WTC11 (cell line): ENCODE measurements around the gene NRXN3.

Source experiments
- CREB1 ChIP-seq: sonication (generic); formaldehyde crosslinking; IDR thresholded peaks from 2 replicates; pipeline ENCODE4 v1.8.0; 2023; ENCODE audit warnings: mild to moderate bottlenecking, missing genetic modification reagents
- CREM ChIP-seq: sonication (generic); formaldehyde crosslinking; IDR thresholded peaks from 2 replicates; pipeline ENCODE4 v1.8.1; 2022; ENCODE audit warnings: mild to moderate bottlenecking, missing genetic modification reagents, moderate library complexity
- FOXJ3 ChIP-seq: sonication (generic); formaldehyde crosslinking; IDR thresholded peaks from 2 replicates; pipeline ENCODE4 v1.9.0; 2021; ENCODE audit warnings: missing genetic modification reagents, mild to moderate bottlenecking, borderline replicate concordance
- NFE2L1 ChIP-seq: sonication (generic); formaldehyde crosslinking; IDR thresholded peaks from 2 replicates; pipeline ENCODE4 v1.8.1; 2023; ENCODE audit warnings: missing genetic modification reagents
- NR2C2 ChIP-seq: sonication (generic); formaldehyde crosslinking; IDR thresholded peaks from 2 replicates; pipeline ENCODE4 v1.8.0; 2022; ENCODE audit warnings: mild to moderate bottlenecking, missing genetic modification reagents
- TF ChIP-seq, protein P1 (sequence below): fragments of 250-450 bp; sonication (Bioruptor Pico); IDR thresholded peaks from 2 replicates; pipeline ENCODE4 v1.9.0; 2021; ENCODE audit warnings: mild to moderate bottlenecking
- TF ChIP-seq, protein P2 (sequence below): sonication (generic); formaldehyde crosslinking; IDR thresholded peaks from 2 replicates; pipeline ENCODE4 v1.8.0; 2023; ENCODE audit warnings: missing genetic modification reagents
- TF ChIP-seq, protein P3 (sequence below): fragments of 200-600 bp; IDR thresholded peaks from 2 replicates; pipeline ENCODE4 v1.8.0; 2022; ENCODE audit warnings: antibody characterized with exemption
- TF ChIP-seq, protein P4 (sequence below): sonication (generic); formaldehyde crosslinking; IDR thresholded peaks from 2 replicates; pipeline ENCODE4 v1.8.1; 2023; ENCODE audit warnings: mild to moderate bottlenecking, missing genetic modification reagents, moderate library complexity
- TF ChIP-seq, protein P5 (sequence below): sonication (generic); formaldehyde crosslinking; IDR thresholded peaks from 2 replicates; pipeline ENCODE4 v1.8.1; 2023; ENCODE audit warnings: mild to moderate bottlenecking, missing genetic modification reagents, moderate library complexity
- TF ChIP-seq, protein P6 (sequence below): sonication (generic); formaldehyde crosslinking; IDR thresholded peaks from 2 replicates; pipeline ENCODE4 v1.8.0; 2022; ENCODE audit warnings: mild to moderate bottlenecking, missing genetic modification reagents
- TF ChIP-seq, protein P7 (sequence below): sonication (generic); formaldehyde crosslinking; IDR thresholded peaks from 2 replicates; pipeline ENCODE4 v1.8.1; 2023; ENCODE audit warnings: mild to moderate bottlenecking, missing genetic modification reagents, borderline replicate concordance
- TF ChIP-seq, protein P8 (sequence below): sonication (generic); formaldehyde crosslinking; IDR thresholded peaks from 2 replicates; pipeline ENCODE4 v1.8.0; 2022; ENCODE audit warnings: mild to moderate bottlenecking, missing genetic modification reagents

DNA sequence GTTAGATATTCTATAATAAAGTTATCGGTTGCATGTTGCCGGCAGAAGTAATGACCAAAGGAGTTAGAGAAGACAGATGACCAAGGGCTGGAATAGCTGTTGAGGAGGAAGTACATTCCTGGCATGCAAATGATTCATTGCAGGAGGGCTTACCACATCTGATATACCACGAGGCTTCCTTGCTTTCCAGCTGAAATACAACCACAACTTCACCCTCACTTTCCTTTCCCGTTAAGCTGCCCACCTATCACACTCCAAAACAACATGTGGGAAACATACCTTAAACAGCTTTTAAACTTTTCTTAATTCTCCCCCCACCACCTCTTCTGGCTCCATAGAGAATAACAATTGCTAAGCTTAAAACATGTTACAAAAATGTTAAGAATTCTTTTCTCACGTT, 594.1 kb downstream of the NRXN3 start:
- TF ChIP-seq, protein P1, sequence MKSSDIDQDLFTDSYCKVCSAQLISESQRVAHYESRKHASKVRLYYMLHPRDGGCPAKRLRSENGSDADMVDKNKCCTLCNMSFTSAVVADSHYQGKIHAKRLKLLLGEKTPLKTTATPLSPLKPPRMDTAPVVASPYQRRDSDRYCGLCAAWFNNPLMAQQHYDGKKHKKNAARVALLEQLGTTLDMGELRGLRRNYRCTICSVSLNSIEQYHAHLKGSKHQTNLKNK (CRISPR knock-in tag), result no peak
- TF ChIP-seq, protein P2, sequence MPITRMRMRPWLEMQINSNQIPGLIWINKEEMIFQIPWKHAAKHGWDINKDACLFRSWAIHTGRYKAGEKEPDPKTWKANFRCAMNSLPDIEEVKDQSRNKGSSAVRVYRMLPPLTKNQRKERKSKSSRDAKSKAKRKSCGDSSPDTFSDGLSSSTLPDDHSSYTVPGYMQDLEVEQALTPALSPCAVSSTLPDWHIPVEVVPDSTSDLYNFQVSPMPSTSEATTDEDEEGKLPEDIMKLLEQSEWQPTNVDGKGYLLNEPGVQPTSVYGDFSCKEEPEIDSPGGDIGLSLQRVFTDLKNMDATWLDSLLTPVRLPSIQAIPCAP (CRISPR knock-in tag), result no peak
- TF ChIP-seq NR2C2 (CRISPR knock-in tag) (no peak), FOXJ3 (CRISPR knock-in tag) (no peak), NFE2L1 (CRISPR knock-in tag) (no peak), CREB1 (CRISPR knock-in tag) (no peak), CREM (CRISPR knock-in tag) (no peak)
- TF ChIP-seq, protein P3, sequence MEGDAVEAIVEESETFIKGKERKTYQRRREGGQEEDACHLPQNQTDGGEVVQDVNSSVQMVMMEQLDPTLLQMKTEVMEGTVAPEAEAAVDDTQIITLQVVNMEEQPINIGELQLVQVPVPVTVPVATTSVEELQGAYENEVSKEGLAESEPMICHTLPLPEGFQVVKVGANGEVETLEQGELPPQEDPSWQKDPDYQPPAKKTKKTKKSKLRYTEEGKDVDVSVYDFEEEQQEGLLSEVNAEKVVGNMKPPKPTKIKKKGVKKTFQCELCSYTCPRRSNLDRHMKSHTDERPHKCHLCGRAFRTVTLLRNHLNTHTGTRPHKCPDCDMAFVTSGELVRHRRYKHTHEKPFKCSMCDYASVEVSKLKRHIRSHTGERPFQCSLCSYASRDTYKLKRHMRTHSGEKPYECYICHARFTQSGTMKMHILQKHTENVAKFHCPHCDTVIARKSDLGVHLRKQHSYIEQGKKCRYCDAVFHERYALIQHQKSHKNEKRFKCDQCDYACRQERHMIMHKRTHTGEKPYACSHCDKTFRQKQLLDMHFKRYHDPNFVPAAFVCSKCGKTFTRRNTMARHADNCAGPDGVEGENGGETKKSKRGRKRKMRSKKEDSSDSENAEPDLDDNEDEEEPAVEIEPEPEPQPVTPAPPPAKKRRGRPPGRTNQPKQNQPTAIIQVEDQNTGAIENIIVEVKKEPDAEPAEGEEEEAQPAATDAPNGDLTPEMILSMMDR, result no peak
- TF ChIP-seq, protein P4, sequence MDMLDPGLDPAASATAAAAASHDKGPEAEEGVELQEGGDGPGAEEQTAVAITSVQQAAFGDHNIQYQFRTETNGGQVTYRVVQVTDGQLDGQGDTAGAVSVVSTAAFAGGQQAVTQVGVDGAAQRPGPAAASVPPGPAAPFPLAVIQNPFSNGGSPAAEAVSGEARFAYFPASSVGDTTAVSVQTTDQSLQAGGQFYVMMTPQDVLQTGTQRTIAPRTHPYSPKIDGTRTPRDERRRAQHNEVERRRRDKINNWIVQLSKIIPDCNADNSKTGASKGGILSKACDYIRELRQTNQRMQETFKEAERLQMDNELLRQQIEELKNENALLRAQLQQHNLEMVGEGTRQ (CRISPR knock-in tag), result no peak
- TF ChIP-seq, protein P5, sequence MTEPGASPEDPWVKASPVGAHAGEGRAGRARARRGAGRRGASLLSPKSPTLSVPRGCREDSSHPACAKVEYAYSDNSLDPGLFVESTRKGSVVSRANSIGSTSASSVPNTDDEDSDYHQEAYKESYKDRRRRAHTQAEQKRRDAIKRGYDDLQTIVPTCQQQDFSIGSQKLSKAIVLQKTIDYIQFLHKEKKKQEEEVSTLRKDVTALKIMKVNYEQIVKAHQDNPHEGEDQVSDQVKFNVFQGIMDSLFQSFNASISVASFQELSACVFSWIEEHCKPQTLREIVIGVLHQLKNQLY, result no peak
- TF ChIP-seq, protein P6, sequence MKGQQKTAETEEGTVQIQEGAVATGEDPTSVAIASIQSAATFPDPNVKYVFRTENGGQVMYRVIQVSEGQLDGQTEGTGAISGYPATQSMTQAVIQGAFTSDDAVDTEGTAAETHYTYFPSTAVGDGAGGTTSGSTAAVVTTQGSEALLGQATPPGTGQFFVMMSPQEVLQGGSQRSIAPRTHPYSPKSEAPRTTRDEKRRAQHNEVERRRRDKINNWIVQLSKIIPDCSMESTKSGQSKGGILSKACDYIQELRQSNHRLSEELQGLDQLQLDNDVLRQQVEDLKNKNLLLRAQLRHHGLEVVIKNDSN (CRISPR knock-in tag), result no peak
- TF ChIP-seq, protein P7, sequence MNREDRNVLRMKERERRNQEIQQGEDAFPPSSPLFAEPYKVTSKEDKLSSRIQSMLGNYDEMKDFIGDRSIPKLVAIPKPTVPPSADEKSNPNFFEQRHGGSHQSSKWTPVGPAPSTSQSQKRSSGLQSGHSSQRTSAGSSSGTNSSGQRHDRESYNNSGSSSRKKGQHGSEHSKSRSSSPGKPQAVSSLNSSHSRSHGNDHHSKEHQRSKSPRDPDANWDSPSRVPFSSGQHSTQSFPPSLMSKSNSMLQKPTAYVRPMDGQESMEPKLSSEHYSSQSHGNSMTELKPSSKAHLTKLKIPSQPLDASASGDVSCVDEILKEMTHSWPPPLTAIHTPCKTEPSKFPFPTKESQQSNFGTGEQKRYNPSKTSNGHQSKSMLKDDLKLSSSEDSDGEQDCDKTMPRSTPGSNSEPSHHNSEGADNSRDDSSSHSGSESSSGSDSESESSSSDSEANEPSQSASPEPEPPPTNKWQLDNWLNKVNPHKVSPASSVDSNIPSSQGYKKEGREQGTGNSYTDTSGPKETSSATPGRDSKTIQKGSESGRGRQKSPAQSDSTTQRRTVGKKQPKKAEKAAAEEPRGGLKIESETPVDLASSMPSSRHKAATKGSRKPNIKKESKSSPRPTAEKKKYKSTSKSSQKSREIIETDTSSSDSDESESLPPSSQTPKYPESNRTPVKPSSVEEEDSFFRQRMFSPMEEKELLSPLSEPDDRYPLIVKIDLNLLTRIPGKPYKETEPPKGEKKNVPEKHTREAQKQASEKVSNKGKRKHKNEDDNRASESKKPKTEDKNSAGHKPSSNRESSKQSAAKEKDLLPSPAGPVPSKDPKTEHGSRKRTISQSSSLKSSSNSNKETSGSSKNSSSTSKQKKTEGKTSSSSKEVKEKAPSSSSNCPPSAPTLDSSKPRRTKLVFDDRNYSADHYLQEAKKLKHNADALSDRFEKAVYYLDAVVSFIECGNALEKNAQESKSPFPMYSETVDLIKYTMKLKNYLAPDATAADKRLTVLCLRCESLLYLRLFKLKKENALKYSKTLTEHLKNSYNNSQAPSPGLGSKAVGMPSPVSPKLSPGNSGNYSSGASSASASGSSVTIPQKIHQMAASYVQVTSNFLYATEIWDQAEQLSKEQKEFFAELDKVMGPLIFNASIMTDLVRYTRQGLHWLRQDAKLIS, result no peak
- TF ChIP-seq, protein P8, sequence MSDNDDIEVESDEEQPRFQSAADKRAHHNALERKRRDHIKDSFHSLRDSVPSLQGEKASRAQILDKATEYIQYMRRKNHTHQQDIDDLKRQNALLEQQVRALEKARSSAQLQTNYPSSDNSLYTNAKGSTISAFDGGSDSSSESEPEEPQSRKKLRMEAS (CRISPR knock-in tag), result no peak
